H1 (cell line): Measurements from ENCODE around the gene SUGP2. TPM values are rescaled to one million over a fixed set of nuclear protein-coding genes. Genes with fewer than 3 reads are reported as not detected.

Experiments
- CTCF ChIA-PET: fragments of 300-600 bp; sonication (Branson Sonifier 250); formaldehyde crosslinking; loops from one replicate; lab custom pipeline; 2021; ENCODE audit not compliant: partially characterized antibody; lab: Charles Lee
- POLR2A ChIA-PET: fragments of 300-600 bp; sonication (Branson Sonifier 250); formaldehyde crosslinking; loops from one replicate; lab custom pipeline; 2021; ENCODE audit warnings: inconsistent platforms; ENCODE audit not compliant: partially characterized antibody; lab: Charles Lee
- DNase-seq, 2 experiments: peaks; one replicate each; pipeline versions ENCODE4 v3.0.0 to v3.0.0-alpha.2; 2010 to 2022; ENCODE audit warnings: low spot score in 2 of 2, low read depth in 1 of 2, mixed read lengths in 1 of 2
- FAIRE-seq: peaks from 2 replicates; lab custom pipeline; 2011; peaks lifted over from hg19 to GRCh38; lab: Jason Lieb, UNC
- H2AFZ ChIP-seq: 2 replicates; pipeline ENCODE4 v1.8.1; 2012; ENCODE audit warnings: low read length, inconsistent platforms
- H2AK5ac ChIP-seq: 2 replicates; pipeline ENCODE4 v1.6.1; 2013; ENCODE audit warnings: low read depth, low read length
- H2BK120ac ChIP-seq: replicated peaks from 2 replicates; pipeline ENCODE3; 2013; ENCODE audit warnings: low read depth, low read length, inconsistent platforms
- H2BK12ac ChIP-seq: 2 replicates; pipeline ENCODE4 v1.6.1; 2013; ENCODE audit warnings: low read depth, low read length
- H2BK15ac ChIP-seq: 2 replicates; pipeline ENCODE4 v1.6.1; 2013; ENCODE audit warnings: low read length
- H2BK20ac ChIP-seq: 2 replicates; pipeline ENCODE4 v1.6.1; 2013; ENCODE audit warnings: low read length
- H2BK5ac ChIP-seq: 2 replicates; pipeline ENCODE4 v1.6.1; 2013; ENCODE audit warnings: low read depth, low read length
- H3K14ac ChIP-seq: 2 replicates; pipeline ENCODE4 v1.6.1; 2013; ENCODE audit warnings: inconsistent platforms; ENCODE audit not compliant: insufficient read length
- H3K18ac ChIP-seq: 2 replicates; pipeline ENCODE4 v1.6.1; 2013; ENCODE audit warnings: low read length; ENCODE audit errors: extremely low read depth
- H3K23ac ChIP-seq: 2 replicates; pipeline ENCODE4 v1.6.1; 2013; ENCODE audit warnings: inconsistent platforms; ENCODE audit not compliant: insufficient read length
- H3K23me2 ChIP-seq: 2 replicates; pipeline ENCODE4 v1.6.1; 2013; ENCODE audit warnings: low read depth, low read length
- H3K27ac ChIP-seq: 2 replicates; pipeline ENCODE4 v1.6.1; 2011; ENCODE audit warnings: low read depth, low read length, inconsistent platforms
- H3K27me3 ChIP-seq, 4 experiments: replicated peaks in 1 of 4; 1 replicate in 1 of 4; 2 replicates in 3 of 4; pipeline versions ENCODE4 v1.6.1 to v1.8.1; 2011 to 2013; ENCODE audit warnings: low read length in 3 of 4, mild to moderate bottlenecking in 3 of 4, inconsistent platforms in 2 of 4, mixed read lengths in 2 of 4, moderate library complexity in 1 of 4; ENCODE audit not compliant: control insufficient read depth in 3 of 4, insufficient read depth in 3 of 4; ENCODE audit errors: extremely low read depth in 1 of 4
- H3K36me3 ChIP-seq, 4 experiments: 2 replicates each; pipeline versions ENCODE4 v1.6.1 to v1.8.1; 2011 to 2013; ENCODE audit warnings: mild to moderate bottlenecking in 4 of 4, low read length in 3 of 4, moderate library complexity in 2 of 4, control low read depth in 1 of 4, inconsistent platforms in 1 of 4; ENCODE audit not compliant: insufficient read depth in 4 of 4, control insufficient read depth in 2 of 4
- H3K4ac ChIP-seq: replicated peaks from 2 replicates; pipeline ENCODE3; 2013; ENCODE audit warnings: low read length, low read depth, mixed read lengths, inconsistent platforms; ENCODE audit not compliant: insufficient read length
- H3K4me1 ChIP-seq, 4 experiments: replicated peaks in 1 of 4; 1 replicate in 1 of 4; 2 replicates in 3 of 4; pipeline versions ENCODE4 v1.6.1 to v1.8.1; 2011 to 2013; ENCODE audit warnings: low read length in 3 of 4, inconsistent platforms in 2 of 4, mixed read lengths in 1 of 4; ENCODE audit not compliant: insufficient read depth in 4 of 4, control insufficient read depth in 3 of 4
- H3K4me2 ChIP-seq, 2 experiments: 2 replicates each; pipeline versions ENCODE4 v1.6.1 to v1.8.1; 2011 to 2013; ENCODE audit warnings: low read depth in 2 of 2, low read length in 2 of 2, control low read depth in 1 of 2, inconsistent platforms in 1 of 2, mild to moderate bottlenecking in 1 of 2; ENCODE audit not compliant: insufficient read depth in 1 of 2
- H3K4me3 ChIP-seq, 4 experiments: fragments of 200-600, 300-600 bp in 1 of 4; sonication (generic), shearing (Covaris generic), sonication (Bioruptor Twin) in 1 of 4; 2 replicates each; pipeline versions ENCODE4 v1.5.1 to v1.8.1; 2011 to 2016; ENCODE audit warnings: low read length in 4 of 4, low read depth in 3 of 4, control low read depth in 2 of 4, inconsistent platforms in 2 of 4, mild to moderate bottlenecking in 2 of 4, mixed read lengths in 1 of 4, moderate library complexity in 1 of 4; ENCODE audit not compliant: insufficient read depth in 2 of 4; ENCODE audit errors: extremely low read depth in 1 of 4
- H3K56ac ChIP-seq: replicated peaks from 2 replicates; pipeline ENCODE3; 2013; ENCODE audit warnings: low read depth, mild to moderate bottlenecking, mixed read lengths, low read length, inconsistent platforms; ENCODE audit not compliant: insufficient read length
- H3K79me1 ChIP-seq: 2 replicates; pipeline ENCODE4 v1.6.1; 2013; ENCODE audit warnings: low read depth, low read length, control low read depth
- H3K79me2 ChIP-seq, 2 experiments: 2 replicates each; pipeline versions ENCODE4 v1.6.1 to v1.8.1; 2012 to 2013; ENCODE audit warnings: low read length in 2 of 2, mild to moderate bottlenecking in 2 of 2, inconsistent platforms in 1 of 2; ENCODE audit not compliant: insufficient read depth in 2 of 2, control insufficient read depth in 1 of 2
- H3K9ac ChIP-seq, 4 experiments: replicated peaks in 1 of 4; 1 replicate in 1 of 4; 2 replicates in 3 of 4; pipeline versions ENCODE4 v1.6.1 to v1.8.1; 2011 to 2013; ENCODE audit warnings: low read depth in 3 of 4, low read length in 3 of 4, control low read depth in 2 of 4, mild to moderate bottlenecking in 2 of 4, moderate library complexity in 2 of 4, inconsistent platforms in 1 of 4; ENCODE audit errors: extremely low read depth in 1 of 4
- H3K9me3 ChIP-seq, 2 experiments: 2 replicates each; pipeline versions ENCODE4 v1.6.1 to v1.8.1; 2012 to 2013; ENCODE audit warnings: mild to moderate bottlenecking in 2 of 2, moderate library complexity in 2 of 2, control low read depth in 1 of 2, inconsistent platforms in 1 of 2, low read depth in 1 of 2, low read length in 1 of 2, mixed read lengths in 1 of 2; ENCODE audit not compliant: insufficient read depth in 2 of 2
- H4K20me1 ChIP-seq, 2 experiments: replicated peaks in 1 of 2; 2 replicates each; pipeline versions ENCODE3 to v1.8.1; 2011 to 2013; ENCODE audit warnings: inconsistent platforms in 2 of 2, low read length in 2 of 2, mild to moderate bottlenecking in 1 of 2; ENCODE audit not compliant: insufficient read depth in 2 of 2, control insufficient read depth in 1 of 2
- H4K5ac ChIP-seq: 2 replicates; pipeline ENCODE4 v1.6.1; 2013; ENCODE audit warnings: low read length, low read depth, mixed read lengths, inconsistent platforms; ENCODE audit not compliant: insufficient read length
- H4K8ac ChIP-seq: 2 replicates; pipeline ENCODE4 v1.8.0; 2013; ENCODE audit warnings: mild to moderate bottlenecking, moderate library complexity, low read length, inconsistent platforms; ENCODE audit not compliant: insufficient read depth; ENCODE audit errors: extremely low read depth
- H4K91ac ChIP-seq: replicated peaks from 2 replicates; pipeline ENCODE3; 2013; ENCODE audit warnings: low read length, mixed read lengths, inconsistent platforms; ENCODE audit not compliant: insufficient read length
- ZNF274 ChIP-seq: IDR thresholded peaks from 2 replicates; pipeline ENCODE4 v1.7.0; 2012; ENCODE audit warnings: low read length, borderline replicate concordance; ENCODE audit errors: extremely low read depth
- WGBS, 2 experiments: shearing (Covaris generic) in 1 of 2; methylation state at CpG; one replicate each; pipeline versions ENCODE4 v1.1.6 to v1.1.7; 2013 to 2015; ENCODE audit warnings: low lambda C conversion rate in 2 of 2, mixed read lengths in 2 of 2, inconsistent platforms in 1 of 2, low coverage in 1 of 2, missing lambda C conversion rate in 1 of 2; ENCODE audit not compliant: insufficient replicate concordance in 2 of 2, insufficient coverage in 1 of 2, insufficient read length in 1 of 2; ENCODE audit errors: extremely low coverage in 1 of 2, missing lambda C conversion rate in 1 of 2; 5-methylcytosine and 5-hydroxymethylcytosine counted together
- polyA plus RNA-seq, 7 experiments: library from polyadenylated mRNA; depleted of rRNA in 3 of 7; stranded (reverse) in 5 of 7; unstranded in 2 of 7; fragments of >200 nt in 5 of 7; fragments of 200-250 nt in 2 of 7; gene quantifications; 1 replicate in 5 of 7; 2 replicates in 1 of 7; 4 replicates in 1 of 7; pipeline versions ENCODE4 v1.2.1 to v1.2.3, GENCODE V29; 2011 to 2013; ENCODE audit warnings: missing spikeins in 2 of 7, mixed read lengths in 2 of 7
- total RNA-seq: library from RNA; stranded (reverse); fragmentation: NEBNext Ultra II Directional; extraction: Animal tissue kit (Norgen Biotek cat#: 25700); gene quantifications from 2 replicates; pipeline ENCODE4 v1.2.1, GENCODE V29; 2021

The SUGP2 gene
- total and polyA plus RNA-seq, 2 of the 8 experiments (the other 6 are each of a cell fraction or from before 2014, with no cell fraction given), result 57.7 to 114 TPM

- H3K27me3 ChIP-seq, result no peaks in the 10 kb centered on the region; a peak in 1 of 7 replicates
- no peaks in the 10 kb centered on the region for H3K9me3 ChIP-seq
- no peaks in the 10 kb centered on the region for H3K4me1 ChIP-seq
- ChIA-PET POLR2A (interaction anchor here (0.6 to 1.4 kb wide), 2 partner anchors 10 to 580 kb away, joined by 3 read pairs; no protein-coding TSS in a partner anchor), CTCF (interaction anchor here (1.0 to 6.8 kb wide), 8 partner anchors 10 to 178 kb away, joined by 3 to 58 read pairs (median 19); no protein-coding TSS in a partner anchor)
- no peak overlapping the region for H3K14ac ChIP-seq
- no peak overlapping the region for H4K8ac ChIP-seq
- H3K23ac ChIP-seq, result no peak overlapping the region
- H2AFZ ChIP-seq, result no peak overlapping the region
- H2AK5ac ChIP-seq, result no peak overlapping the region
- no peak overlapping the region for H3K4ac ChIP-seq
- no peak overlapping the region for H3K18ac ChIP-seq
- no peak overlapping the region for H3K27ac ChIP-seq
- no peak overlapping the region for H2BK12ac ChIP-seq
- H2BK20ac ChIP-seq, result no peak overlapping the region
- H3K79me2 ChIP-seq, result no peaks in the 10 kb centered on the region
- FAIRE-seq (no peak), DNase-seq (no peak)
- H2BK5ac ChIP-seq, result no peak overlapping the region
- no peak for TF ChIP-seq ZNF274
- no peak overlapping the region for H3K9ac ChIP-seq
- no peaks in the 10 kb centered on the region for H3K23me2 ChIP-seq
- 90% methylated on average over 4 of the region's 4 CpGs; no CpG with 5 or more reads in 1 of the 2 experiments for WGBS, 2 experiments
- H4K5ac ChIP-seq, result no peak overlapping the region
- H2BK15ac ChIP-seq, result no peak overlapping the region
- no peak overlapping the region for H2BK120ac ChIP-seq
- H3K36me3 ChIP-seq, result peaks cover 15 to 38% (median 32%) of the 10 kb centered on the region in 4 experiments
- no peak overlapping the region for H3K4me3 ChIP-seq
- H3K56ac ChIP-seq, result no peak overlapping the region
- H4K91ac ChIP-seq, result no peak overlapping the region
- peaks cover 4% of the 10 kb centered on the region; the same call in 1 of the 2 replicates for H3K79me1 ChIP-seq
- H3K4me2 ChIP-seq, result no peak overlapping the region
- H4K20me1 ChIP-seq, result peaks cover 13 to 14% of the 10 kb centered on the region in 2 experiments
Measured at GRCh38 chr19:19050104-19050503, 16.8 kb upstream of the SUGP2 start.
